Gastroesophageal sphincter (tissue), 4 donors: ENCODE measurements around the gene MMP2. TPM values are rescaled to one million over a fixed set of nuclear protein-coding genes. Genes with fewer than 3 reads are reported as not detected.
A peak's percentile ranks its signal among the peaks of the same experiment; 100 is the strongest.

ENCODE experiments used
- ATAC-seq: fragments of 150-250 bp; one replicate; pipeline ENCODE4 v1.9.1; 2016; ENCODE audit warnings: mild to moderate bottlenecking, moderate library complexity
- H3K27ac ChIP-seq, 4 donors: fragments of 200-600 bp; sonication (generic) in 3 of 4; 1 replicate in 3 of 4; 2 replicates in 1 of 4; pipeline ENCODE4 v1.5.1; 2016 to 2019
- H3K27me3 ChIP-seq: fragments of 200-600 bp; sonication (generic); one replicate; pipeline ENCODE4 v1.5.1; 2019
- H3K36me3 ChIP-seq, 2 donors: fragments of 200-600 bp; sonication (generic); one replicate each; pipeline ENCODE4 v1.5.1; 2019; ENCODE audit warnings: control low read depth in 1 of 2
- H3K4me1 ChIP-seq, 3 donors: fragments of 200-600 bp; sonication (generic); 1 replicate in 2 of 3; 2 replicates in 1 of 3; pipeline ENCODE4 v1.5.1; 2016 to 2019; ENCODE audit warnings: control low read depth in 2 of 3
- H3K4me3 ChIP-seq, 2 donors: fragments of 200-600 bp; sonication (generic); one replicate each; pipeline ENCODE4 v1.5.1; 2019; ENCODE audit warnings: mild to moderate bottlenecking in 1 of 2, moderate library complexity in 1 of 2
- H3K9me3 ChIP-seq, 3 donors: fragments of 200-600 bp; sonication (generic); one replicate each; pipeline ENCODE4 v1.5.1; 2017 to 2019; ENCODE audit warnings: control low read depth in 2 of 3
- EP300 ChIP-seq: sonication (generic); formaldehyde crosslinking; IDR thresholded peaks from one replicate; pipeline ENCODE4 v1.6.1; 2017; ENCODE audit warnings: antibody characterized with exemption, mild to moderate bottlenecking
- POLR2A ChIP-seq, 2 donors: fragments of 450-650 bp; IDR thresholded peaks; one replicate each; pipeline ENCODE4 v1.6.1; 2017; ENCODE audit warnings: antibody characterized with exemption in 2 of 2, mild to moderate bottlenecking in 2 of 2, moderate library complexity in 1 of 2
- POLR2AphosphoS5 ChIP-seq: sonication (generic); formaldehyde crosslinking; IDR thresholded peaks from one replicate; pipeline ENCODE4 v1.6.1; 2017; ENCODE audit warnings: antibody characterized with exemption
- WGBS, 2 donors: methylation state at CpG; one replicate each; pipeline ENCODE4 v1.1.5; 2018; ENCODE audit warnings: low coverage in 1 of 2; 5-methylcytosine and 5-hydroxymethylcytosine counted together
- total RNA-seq, 4 donors: library from RNA; depleted of rRNA; stranded (reverse); fragments of >200 nt; gene quantifications; one replicate each; pipeline ENCODE4 v1.1.0, GENCODE V29; 2016
- TF ChIP-seq, protein P1 (sequence below), 4 experiments: fragments of 200-600 bp in 2 of 4; fragments of 450-650 bp in 2 of 4; sonication (generic) in 1 of 4; IDR thresholded peaks; one replicate each; pipeline ENCODE4 v1.5.1; 2017 to 2019; ENCODE audit warnings: antibody characterized with exemption in 4 of 4, mild to moderate bottlenecking in 2 of 4, moderate library complexity in 2 of 4

Gene MMP2
- total RNA-seq, 4 donors from 2014 or later = 155 to 309 (median 265) TPM

DNA sequence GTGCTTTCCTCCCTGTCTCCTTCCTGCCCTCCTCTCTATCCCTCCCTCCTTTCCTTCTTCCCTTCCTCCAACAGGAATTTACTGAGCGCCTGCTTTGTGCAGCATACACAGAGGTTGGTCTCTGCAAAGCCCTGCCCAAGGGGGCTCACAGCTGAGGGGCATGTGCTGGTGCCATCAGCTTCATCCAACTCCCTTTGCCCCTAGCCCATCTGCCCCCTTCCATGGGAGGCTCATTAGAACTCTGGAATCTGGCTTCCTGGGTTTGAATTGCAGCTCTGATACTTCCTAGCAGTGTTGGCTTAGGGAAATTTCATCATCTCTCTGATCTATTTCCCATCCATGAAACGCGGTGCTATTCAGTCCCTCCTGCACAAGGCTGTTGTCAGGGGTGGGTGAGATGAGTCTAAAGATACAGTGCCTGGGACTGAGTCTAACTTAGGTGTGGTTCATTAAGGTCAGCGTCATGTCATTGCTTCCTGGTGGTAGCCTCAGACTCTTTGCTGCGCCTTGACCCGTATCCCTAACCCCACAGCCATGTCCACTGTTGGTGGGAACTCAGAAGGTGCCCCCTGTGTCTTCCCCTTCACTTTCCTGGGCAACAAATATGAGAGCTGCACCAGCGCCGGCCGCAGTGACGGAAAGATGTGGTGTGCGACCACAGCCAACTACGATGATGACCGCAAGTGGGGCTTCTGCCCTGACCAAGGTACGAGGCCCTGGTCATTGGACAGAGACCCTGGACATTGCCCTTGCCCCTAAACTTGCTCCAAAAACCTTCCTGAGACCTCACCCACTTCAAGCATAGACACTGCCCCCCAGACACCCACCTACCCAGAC is 10.3 kb downstream of the MMP2 start:
- TF ChIP-seq, protein P1, sequence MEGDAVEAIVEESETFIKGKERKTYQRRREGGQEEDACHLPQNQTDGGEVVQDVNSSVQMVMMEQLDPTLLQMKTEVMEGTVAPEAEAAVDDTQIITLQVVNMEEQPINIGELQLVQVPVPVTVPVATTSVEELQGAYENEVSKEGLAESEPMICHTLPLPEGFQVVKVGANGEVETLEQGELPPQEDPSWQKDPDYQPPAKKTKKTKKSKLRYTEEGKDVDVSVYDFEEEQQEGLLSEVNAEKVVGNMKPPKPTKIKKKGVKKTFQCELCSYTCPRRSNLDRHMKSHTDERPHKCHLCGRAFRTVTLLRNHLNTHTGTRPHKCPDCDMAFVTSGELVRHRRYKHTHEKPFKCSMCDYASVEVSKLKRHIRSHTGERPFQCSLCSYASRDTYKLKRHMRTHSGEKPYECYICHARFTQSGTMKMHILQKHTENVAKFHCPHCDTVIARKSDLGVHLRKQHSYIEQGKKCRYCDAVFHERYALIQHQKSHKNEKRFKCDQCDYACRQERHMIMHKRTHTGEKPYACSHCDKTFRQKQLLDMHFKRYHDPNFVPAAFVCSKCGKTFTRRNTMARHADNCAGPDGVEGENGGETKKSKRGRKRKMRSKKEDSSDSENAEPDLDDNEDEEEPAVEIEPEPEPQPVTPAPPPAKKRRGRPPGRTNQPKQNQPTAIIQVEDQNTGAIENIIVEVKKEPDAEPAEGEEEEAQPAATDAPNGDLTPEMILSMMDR (IDR thresholded peaks at IDR 0.05) = no peak
- TF ChIP-seq EP300 (no peak), POLR2AphosphoS5 (no peak), POLR2A (IDR thresholded peaks at IDR 0.05) (no peak)
- WGBS, 2 donors = 88% methylated on average over 7 to 11 of the region's 14 CpGs
- no peak overlapping the region for H3K4me3 ChIP-seq
- H3K27me3 ChIP-seq = peaks cover 7% of the 10 kb centered on the region
- peaks cover 0 to 70% (median 7%) of the 10 kb centered on the region in 3 donors for H3K4me1 ChIP-seq
- H3K9me3 ChIP-seq = no peaks in the 10 kb centered on the region
- H3K27ac ChIP-seq = peak overlapping the region in 3 of 4 donors; percentile 29 to 70 (median 44)
- H3K36me3 ChIP-seq = peaks cover 0 to 45% of the 10 kb centered on the region in 2 donors
- no peak for ATAC-seq

DNA sequence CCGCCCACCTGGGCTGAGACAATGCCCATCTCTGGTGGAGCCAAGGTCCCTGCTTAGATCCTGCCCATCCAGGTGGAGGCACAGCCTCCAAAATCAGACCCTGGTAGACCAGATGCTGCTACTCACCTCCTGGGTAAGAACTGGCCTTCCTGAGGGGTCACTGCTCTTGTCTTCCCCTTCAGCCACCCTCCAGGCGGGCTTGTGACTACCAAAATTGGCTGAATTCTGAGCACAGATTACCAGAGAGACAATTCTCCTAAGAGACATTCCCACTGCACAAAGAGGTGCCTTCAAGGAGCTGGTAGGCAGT is 10.9 kb downstream of the MMP2 start:
- no peak for ATAC-seq
- no CpG with 5 or more reads among the region's 2 CpGs for WGBS, 2 donors
- Histone ChIP-seq H3K27me3 (peaks cover 7% of the 10 kb centered on the region), H3K4me1 (peaks cover 0 to 71% (median 11%) of the 10 kb centered on the region in 3 donors), H3K4me3 (no peak overlapping the region), H3K9me3 (no peaks in the 10 kb centered on the region), H3K36me3 (peaks cover 0 to 40% of the 10 kb centered on the region in 2 donors), H3K27ac (peak overlapping the region in 3 of 4 donors; percentile 29 to 70 (median 44))
- TF ChIP-seq, protein P1 (IDR thresholded peaks at IDR 0.05) = no peak
- no peak for TF ChIP-seq POLR2AphosphoS5
- TF ChIP-seq EP300 = no peak
- TF ChIP-seq POLR2A (IDR thresholded peaks at IDR 0.05) = no peak

DNA sequence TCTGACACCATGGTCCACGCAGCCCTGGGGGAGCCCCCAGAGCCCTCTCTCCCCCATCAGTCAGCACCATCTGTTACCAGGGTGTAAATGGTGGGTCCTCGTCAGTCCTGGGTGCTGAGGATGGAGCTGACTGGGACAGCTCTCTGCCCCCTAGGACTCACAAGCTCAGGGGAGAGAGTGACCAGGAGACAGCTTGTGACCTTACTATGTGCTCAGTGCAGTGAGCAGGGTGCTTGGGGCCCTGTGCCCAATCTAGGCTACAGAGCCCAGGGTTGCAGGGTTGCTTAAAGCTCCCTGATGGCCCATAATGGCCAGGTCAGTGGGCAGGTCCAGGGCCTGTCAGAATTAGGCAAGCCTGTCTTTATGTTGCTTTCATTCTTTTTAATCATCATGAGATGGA is 11.3 kb downstream of the MMP2 start:
- WGBS, 2 donors = 60% methylated on average over 1 of the region's 2 CpGs; no CpG with 5 or more reads in 1 of the 2 donors
- peak overlapping the region in 2 of 4 donors; percentile 44 to 70 for H3K27ac ChIP-seq
- H3K36me3 ChIP-seq = peaks cover 0 to 37% of the 10 kb centered on the region in 2 donors
- TF ChIP-seq POLR2A (IDR thresholded peaks at IDR 0.05) = no peak
- TF ChIP-seq, protein P1 (IDR thresholded peaks at IDR 0.05) = no peak
- no peak for TF ChIP-seq EP300
- TF ChIP-seq POLR2AphosphoS5 = no peak
- no peaks in the 10 kb centered on the region for H3K9me3 ChIP-seq
- no peak for ATAC-seq
- H3K4me3 ChIP-seq = no peak overlapping the region
- peaks cover 3% of the 10 kb centered on the region for H3K27me3 ChIP-seq
- H3K4me1 ChIP-seq = peaks cover 0 to 71% (median 14%) of the 10 kb centered on the region in 3 donors

DNA sequence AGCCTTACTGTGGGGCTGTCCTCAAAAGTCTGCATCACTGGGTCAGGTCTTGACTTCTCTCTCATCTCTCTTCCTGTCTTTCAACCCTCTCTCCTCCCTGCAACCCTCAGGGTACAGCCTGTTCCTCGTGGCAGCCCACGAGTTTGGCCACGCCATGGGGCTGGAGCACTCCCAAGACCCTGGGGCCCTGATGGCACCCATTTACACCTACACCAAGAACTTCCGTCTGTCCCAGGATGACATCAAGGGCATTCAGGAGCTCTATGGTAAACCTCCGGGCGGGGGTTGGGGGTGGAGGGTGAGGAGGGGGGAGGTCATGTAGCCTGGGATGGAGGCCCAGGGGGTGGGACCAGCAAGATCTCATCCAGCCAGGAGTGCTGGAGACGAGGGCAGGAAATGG is 12.7 kb downstream of the MMP2 start:
- H3K4me1 ChIP-seq = peaks cover 0 to 77% (median 14%) of the 10 kb centered on the region in 3 donors
- no peaks in the 10 kb centered on the region for H3K9me3 ChIP-seq
- peaks cover 0 to 37% of the 10 kb centered on the region in 2 donors for H3K36me3 ChIP-seq
- WGBS, 2 donors = 26 to 27% methylated on average over 3 of the region's 7 CpGs
- peak; percentile 15 for TF ChIP-seq POLR2AphosphoS5
- TF ChIP-seq, protein P1 (IDR thresholded peaks at IDR 0.05) = no peak
- peak overlapping the region in 3 of 4 donors; percentile 43 to 70 (median 53) for H3K27ac ChIP-seq
- no peak overlapping the region for H3K4me3 ChIP-seq
- peak; percentile 38 for ATAC-seq
- H3K27me3 ChIP-seq = no peaks in the 10 kb centered on the region
